GM19023 (cell line): ENCODE measurements around the gene ATP5F1D.

Experiments used
- ATAC-seq: cut with Tn5 transposase; IDR thresholded peaks from one replicate; pipeline ENCODE4 v1.9.1; 2021; ENCODE audit warnings: mild to moderate bottlenecking, moderate library complexity; ENCODE audit not compliant: unreplicated experiment

The ATP5F1D gene

DNA sequence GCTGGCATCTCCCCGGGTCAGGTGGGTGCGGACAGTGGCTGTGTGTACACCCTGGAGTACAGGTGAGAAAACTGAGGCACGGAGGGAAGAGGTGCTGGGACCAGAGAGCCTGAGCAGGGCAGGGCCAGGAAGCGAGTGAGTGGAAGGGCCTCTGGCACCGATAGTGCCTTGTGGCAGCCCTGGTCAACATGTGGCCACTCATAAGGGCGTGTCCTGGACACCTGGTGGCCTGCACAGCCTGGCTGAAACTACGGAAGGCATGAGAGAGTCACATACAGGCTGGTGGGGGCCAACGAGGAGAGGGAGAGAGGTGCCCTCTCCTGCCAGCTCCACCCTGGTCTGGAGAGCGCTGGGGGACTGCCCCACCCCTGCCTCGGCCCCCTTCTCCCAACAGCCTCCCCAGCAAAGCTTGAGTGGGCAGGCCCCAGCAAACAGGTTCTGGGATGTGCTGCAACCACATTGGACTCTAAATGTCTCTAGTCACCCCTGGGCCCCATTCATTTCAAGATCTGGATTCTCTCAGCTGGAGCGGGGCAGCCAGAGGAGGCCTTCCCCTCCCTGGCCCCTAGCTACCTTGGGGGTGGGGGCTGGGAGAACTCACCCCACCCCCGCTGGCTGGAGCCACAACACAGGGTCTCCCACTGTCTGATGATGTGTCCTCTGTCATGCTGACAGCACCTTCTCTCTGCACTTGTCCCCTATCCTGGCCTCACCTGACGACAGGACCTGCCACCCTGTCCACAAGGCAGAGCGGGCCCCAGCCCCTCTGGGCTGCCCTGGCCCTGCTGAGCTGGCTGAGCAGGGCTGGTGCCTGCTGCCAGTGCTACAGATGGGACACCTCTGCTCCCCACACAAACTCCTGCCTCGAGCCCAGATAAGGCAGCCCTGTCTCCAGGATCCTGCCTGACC is 9.6 kb upstream of the ATP5F1D start:
- no peak for ATAC-seq

DNA sequence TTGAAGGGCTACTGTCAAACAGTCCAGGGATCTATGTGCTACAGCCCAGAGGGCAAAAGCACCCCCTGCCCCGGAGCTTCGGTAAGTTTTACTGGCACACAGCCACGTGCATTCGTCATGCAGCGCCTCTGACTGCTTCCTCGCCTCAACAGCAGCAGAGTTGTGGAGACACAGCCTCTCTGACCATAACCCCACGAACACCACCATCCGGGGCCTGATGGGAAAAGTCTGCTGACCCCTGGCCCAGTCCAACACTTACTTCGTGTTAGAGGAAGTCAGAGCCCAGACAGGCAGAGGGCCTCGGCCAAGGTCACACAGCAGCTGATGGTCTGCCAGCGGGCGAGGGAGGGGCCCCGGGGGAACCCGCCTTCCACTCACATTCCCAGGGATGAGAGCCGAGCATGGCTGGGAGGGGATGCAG is 8.9 kb upstream of the ATP5F1D start:
- no peak for ATAC-seq

DNA sequence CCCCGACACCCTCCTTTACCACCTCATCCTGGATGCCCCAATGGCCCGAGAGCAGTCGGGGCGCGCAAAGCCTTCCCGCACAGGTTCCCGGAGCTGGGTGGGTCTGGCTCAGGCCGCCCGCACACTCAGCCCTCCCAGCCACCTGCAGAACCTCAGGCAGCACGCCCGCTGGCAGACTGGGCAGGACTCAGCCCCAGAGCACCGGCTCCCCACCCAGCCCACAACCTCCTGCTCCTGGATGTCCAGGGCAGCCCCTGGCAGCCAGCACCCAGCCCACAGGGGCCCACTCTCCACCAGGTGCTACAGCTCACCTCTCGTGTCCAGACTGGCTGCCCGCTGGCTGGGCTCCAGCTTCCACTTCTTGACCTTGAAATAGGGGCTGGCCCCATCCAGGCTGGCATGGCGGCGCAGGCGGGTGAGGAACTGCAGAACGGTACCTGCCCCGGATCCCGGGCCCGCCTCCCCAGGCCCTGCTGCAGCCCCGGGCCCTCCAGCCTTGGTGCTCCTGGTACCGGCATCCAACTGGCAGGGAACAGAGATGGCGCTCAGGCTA is 8.4 kb upstream of the ATP5F1D start:
- no peak for ATAC-seq

DNA sequence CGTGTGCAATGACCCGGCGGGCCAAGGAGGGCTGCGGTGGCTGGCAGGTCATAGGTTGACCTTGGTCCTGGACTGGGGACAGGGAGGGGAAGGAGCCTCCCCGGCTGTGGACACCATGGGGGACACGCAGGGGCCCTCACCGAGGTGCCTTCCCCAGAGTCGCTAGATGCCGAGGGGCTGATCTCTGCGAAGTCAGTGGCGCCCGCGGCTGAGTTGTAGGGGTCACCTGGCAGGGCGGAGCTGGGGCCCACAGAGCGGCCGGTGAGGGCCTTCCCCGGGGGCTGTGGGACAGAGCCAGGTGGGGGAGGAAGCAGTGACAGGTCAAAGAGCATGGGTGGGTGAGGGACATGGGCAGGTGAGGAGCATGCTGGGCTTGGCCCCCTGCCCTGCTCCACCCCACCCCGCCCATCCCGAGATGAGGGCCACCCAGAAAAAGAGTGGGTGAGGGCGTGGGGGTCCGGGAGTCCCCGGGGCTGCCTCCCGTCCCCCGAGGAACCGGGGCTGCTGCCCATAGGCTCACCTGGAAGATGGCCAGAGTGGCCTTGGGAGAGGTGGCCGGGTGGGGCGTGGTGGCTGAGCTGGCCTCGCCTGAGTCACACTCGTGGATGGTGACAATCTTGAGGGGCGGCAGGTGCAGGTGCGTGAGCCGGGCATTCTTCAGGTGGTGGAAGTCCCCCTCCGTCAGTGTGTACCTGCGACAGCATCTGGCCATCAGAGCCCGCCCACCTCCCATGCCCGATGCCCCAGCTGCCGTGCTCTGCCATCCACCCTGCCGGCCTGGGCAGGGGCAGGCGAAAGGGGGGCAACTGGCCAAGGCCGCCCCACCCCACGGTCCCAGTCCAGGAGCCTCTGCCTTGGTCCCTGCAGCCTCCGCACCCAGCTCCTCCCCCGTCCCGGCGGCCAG is 7.2 kb upstream of the ATP5F1D start:
- no peak for ATAC-seq

DNA sequence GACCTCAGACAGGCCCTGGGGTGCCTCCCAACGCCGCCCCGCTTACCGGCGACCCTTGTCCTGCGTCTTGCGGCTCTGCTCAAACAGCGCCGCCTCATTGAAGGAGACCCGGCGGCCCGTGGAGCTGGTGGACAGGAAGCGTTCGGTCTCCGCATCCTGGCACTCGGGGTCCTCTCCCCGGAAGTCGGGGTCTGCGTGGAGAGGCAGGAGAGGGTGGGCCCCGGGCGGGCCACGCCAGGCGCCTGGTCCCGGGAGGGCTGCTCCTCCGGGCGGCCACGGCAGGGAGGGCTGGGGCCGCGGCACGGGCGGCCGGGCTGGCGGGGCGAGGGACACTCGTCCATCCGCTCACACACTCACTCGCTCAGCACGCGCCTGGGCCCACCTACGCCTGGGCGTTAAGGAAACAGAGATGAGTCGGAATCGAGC is 6.6 kb upstream of the ATP5F1D start:
- ATAC-seq = no peak

DNA sequence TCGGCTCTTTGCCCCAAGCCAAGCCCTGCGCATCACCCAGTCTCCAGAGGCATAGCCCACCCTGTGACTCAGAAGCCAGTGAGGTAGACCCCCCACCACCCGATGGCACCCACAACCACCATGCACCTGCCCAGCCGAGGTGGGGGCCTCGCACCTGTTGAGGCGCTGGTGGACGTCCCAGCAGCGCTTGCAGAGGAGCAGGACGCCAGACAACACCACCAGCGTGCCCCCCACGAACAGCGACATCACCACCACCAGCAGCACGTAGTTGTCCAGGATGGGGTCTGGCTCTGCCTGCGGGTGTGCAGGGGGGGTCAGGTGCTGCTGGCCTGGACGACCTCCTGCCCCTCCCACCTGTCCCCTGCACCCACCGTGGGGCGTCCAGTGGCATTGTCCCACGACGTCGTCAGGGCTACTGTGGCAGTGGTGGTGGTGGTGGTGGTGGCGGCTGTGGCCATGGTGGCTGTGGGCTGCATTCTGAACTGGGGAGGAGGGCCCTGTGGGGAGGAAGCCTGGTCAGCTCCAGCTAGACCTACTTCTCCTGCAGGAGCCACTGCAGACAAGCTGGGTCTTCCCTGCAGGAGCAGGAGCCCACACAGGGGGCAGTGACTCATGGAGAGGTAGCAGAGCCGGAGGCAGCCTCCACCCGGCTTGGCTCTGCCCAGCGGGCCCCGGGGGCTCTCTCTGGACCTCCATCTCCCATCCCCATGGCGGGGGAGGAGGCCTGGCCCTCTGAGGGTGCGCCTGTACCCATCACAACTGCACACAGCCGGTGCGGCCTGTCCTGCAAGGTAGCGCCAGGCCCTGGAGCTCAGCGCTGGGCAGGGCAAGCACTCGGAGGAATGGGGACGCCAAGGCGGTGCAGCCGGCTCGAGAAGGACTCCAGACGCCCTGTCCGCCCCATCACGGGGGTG is 5.7 kb upstream of the ATP5F1D start:
- no peak for ATAC-seq

DNA sequence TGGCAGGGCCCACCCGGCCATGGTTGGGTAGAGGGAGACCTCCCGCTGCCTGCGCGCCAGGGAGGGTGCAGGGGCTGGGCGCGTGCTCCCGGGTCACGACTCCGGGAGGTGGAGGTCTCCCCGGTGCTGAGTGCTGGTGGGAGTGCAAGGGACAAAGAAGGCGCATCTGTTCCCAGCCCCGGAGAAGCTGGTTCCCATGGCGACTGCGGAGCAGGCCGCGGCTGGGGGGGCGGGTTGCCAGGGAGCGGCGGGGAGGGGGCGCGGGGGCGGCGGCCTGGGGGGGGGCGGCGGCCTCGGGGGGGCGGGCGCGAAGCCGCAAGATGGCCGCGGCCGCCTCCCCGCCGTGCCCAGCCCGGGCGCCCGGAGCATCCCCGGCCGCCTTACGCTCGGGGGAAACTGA is 5.0 kb upstream of the ATP5F1D start:
- ATAC-seq = no peak

DNA sequence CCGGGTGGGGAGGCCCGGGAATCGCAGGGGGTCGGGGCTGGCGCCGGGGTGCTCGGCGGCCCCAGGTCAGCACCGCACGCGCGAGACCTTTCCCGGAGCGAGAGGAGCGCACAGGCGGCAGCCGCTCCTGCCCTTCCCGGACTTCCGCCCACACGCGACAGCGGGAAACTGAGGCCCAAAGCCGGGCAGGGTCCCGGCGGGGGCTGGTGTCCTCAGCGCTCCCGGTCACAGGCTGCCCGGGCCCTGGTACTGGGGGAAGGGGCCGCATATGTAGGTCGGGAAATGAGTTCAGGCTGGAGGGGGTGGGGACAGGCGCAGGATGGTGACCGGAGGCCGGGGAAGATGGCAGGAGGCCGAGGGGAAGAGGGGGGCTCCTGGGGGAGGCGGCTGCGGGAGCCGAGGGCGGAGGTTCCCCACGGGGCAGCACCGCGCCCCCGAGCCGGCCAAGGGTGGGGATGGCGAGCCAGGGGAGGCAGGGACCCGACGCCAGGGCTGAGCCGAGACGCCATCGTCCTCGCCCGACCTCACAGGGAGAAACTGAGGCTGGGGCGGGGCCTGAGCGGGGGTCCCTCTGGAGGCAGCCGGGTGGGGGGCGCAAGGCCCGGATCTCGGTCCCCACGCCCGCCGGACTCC is 4.4 kb upstream of the ATP5F1D start:
- ATAC-seq = no peak

DNA sequence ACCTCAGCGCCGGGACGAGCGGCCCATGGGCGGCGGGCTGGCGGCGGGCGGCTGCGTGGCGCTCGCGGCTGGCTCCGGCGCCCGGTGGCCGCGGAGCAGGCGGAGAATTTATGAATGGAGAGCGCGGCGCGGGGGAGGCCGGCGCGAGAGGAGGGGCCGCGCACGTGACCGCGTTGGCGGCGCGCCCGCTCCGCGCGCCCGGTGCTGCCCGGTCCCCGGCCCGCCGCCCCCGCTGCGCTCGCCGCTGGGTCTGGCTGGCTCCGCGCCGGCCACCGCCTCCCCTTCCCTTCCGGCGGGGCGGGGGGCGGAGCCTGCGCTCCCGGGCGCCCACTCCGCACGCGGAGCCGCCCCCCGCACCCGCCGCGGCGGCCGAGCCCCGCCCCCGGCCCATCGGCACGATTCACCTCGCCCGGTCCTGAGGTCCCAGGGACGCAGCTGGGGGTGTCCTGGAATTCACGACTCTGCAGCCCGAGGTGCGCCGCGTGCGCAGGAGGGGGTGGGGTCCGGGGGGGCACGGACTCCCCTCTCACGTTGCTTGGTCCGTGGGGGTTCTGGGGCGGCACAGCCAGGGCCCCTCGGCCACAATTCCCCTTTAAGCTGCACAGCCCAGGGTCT is 3.7 kb upstream of the ATP5F1D start, which contains the start of gene CBARP:
TSS of gene CBARP (minus strand) at position 252 of the 615 bp plus-strand sequence. CDS start 1,905 bp downstream, outside the sequence.
- no peak for ATAC-seq

DNA sequence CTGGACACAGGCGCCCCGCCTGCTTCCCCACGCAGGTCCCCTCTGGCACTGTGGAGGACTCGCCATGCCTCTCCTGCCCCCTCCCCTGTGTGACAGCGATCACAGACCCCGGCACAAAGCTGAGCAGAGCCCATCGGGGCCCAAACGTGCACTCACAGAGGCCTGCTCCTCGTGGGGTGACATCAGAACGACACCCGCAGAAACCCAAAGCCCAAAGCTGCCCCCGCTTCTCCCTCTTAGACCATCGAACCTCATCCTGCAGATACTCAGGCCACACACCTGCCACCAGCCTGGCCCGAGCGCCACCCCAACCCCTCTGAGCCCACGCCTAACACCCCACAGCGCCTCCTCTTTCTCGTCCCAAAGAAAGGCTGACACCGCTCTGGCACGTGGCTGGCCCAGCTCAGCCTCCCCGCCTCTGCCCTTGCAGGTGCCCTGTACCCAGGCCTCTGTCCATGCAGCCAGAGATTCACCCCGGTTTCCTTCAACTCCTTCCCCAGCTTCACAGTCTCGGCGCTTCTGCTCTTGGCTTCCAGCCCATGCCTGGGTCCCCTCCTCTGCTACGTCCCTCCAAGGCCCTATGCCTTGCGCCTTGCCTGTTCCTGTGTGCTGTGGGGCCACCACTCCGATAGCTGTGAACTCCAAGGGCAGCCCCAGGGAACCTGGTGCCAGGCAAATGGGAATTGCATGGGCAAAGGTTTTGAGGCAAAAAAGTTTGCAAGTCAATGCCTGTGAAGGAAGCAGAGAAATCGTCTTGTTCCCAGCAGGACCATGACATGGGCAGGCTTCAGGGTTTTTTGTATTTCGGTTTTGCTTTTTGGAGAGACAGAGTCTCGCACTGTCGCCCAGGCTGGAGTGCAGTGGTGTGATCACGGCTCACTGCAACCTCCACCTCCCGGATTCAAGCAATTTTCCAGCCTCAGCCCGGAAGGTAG is 2.9 kb upstream of the ATP5F1D start:
- no peak for ATAC-seq

DNA sequence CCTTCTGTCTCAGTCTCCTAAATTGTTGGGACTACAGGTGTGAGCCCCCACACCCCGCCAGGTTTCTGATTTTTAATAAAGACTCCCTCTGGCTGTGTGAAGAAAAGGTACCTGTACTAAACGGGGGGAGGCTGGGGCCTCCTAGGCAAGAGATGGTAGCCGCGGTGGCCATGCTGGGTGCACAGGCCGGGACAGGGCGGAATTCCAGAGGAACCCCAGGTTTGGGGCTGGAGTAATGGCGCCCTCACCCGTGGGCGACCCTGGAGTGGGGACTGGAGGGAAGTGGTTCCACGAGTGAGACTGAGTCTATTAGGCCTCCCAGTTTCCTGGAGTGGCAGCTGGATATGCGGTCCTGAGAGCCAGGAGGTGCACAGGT is 2.1 kb upstream of the ATP5F1D start:
- ATAC-seq = no peak

DNA sequence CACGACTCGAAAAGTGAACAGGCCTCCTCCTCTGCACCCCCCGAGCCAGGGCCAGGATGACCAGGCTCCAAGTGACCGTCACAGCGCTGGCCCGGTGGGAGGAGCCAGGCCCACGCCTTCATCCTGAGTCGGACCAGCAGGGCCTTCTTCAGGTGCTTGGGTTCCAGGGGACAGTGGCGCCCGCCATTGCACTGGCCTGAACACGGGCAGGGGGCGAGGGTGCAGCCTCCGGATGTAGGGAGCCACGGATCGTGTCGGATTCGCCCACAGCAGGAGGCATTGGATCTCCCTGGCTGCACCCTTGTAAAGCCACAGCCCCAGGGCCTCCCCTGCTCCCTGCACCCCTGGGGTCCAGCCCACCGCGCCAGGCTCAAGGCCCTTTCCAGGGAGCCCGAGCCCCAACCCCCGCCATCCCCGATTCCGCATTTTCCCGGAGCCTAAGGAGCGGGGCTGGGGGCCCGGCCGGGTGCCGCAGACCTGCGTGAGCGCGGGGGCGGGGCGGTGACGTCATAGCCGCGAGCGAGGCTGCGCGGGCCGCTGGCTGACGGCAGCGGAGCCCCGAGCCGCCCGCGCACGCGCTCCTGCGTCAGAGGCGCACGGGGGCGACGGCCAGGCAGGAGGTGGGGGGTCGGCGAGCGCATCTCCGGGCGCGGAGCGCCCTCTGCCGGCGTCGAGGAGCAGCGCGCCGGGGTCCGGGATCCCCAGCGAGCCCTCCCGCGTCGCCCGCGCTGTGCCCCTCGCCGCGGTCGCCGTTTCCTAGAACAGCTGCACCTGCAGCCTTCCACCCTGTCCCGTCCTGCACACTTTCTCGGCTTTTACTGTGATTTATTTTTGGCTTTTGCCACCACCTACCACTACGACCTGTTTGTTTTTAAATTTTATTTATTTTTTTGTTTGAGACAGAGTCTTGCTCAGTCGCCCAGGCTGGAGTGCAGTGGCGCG is 1.5 kb upstream of the ATP5F1D start:
- ATAC-seq = no peak

DNA sequence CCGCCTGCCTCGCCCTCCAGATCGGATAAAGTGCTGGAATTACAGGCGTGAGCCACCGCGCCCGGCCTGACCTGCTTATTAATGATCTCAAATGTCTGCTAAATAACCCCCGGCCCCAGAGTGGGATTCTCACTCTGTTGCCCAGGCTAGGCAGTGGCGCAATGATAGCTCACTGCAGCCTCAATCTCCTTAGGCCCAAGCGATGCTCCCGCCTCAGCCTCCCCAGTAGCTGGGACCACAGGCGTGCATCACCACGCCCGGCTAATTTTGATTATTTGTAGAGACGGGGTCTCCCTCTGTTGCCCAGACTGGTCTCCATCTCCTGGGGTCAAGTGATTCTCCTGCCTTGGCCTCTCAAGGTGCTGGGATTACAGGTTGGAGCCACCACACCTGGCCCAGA is 626 bp upstream of the ATP5F1D start:
- ATAC-seq = no peak

DNA sequence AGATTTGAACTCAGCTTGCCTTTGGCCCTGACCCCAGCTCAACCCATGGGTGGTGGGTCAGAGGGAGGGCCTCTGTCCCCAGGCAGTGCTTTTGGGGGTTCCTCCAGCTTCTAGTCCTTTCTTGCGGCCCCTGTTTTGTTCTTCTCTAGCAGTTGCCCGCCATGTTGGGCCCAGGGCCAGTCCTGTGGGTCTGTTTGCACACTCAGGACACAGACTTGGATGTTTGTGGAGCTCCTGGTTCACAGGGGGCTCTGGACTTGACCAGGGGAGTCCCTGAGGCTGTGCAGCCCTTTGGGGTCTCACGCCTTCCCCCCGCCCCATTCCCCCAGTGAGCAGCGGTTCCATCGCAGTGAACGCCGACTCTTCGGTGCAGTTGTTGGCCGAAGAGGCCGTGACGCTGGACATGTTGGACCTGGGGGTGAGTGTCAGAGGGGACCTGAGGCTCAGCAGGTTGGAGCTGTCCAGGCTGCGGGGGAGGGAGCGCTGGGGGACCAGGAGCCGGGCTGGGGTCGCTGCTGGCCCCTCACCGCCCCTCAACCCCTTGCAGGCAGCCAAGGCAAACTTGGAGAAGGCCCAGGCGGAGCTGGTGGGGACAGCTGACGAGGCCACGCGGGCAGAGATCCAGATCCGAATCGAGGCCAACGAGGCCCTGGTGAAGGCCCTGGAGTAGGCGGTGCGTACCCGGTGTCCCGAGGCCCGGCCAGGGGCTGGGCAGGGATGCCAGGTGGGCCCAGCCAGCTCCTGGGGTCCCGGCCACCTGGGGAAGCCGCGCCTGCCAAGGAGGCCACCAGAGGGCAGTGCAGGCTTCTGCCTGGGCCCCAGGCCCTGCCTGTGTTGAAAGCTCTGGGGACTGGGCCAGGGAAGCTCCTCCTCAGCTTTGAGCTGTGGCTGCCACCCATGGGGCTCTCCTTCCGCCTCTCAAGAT is 2.5 kb downstream of the ATP5F1D start:
- no peak for ATAC-seq

DNA sequence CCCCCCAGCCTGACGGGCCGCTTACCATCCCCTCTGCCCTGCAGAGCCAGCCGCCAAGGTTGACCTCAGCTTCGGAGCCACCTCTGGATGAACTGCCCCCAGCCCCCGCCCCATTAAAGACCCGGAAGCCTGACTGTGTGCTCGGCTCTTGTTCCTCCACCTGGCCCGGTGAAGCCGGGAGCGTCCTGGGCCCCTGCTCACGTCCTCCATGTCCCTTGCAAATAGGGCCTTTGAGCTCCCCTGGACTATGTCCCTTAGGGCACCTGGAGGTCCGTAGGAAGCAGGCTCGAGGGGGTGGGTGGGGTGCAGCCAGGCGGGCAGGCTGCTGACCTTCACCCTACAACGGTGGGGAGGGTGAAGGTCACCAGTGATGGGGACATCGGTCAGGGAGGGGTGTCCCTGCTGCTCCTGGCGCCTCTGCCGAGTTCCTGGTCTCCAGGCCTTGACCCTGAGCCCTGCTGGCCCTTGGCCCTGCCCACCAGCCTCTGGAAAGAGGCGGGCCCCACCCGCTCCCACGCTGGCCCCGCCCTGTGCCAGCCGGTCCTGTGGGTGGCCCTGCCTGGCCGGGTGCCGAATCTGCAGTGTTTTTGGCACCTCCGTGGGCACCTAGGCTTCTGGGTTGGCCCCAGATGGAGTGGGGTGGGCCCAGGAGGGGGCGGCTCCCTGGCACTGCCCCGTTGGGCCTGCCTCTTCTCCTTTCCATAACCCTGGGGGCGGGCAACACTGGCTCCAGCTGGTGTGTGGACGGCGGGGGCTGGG is 3.3 kb downstream of the ATP5F1D start:
- no peak for ATAC-seq
